Stimulated activated CD4-positive, alpha-beta T cell treated with anti-CD3 and anti-CD28 coated beads, Interleukin-4, amount 100 ng/mL, for 24 hours (primary cell): ENCODE measurements around the gene DNAH10.

ENCODE experiments used
- DNase-seq: peaks from one replicate; pipeline ENCODE4 v3.0.0-alpha.2; 2020

Gene DNAH10

GRCh38 chr12:123801573-123802178, 39.6 kb downstream of the DNAH10 start:
- no peak for DNase-seq

- DNase-seq: no peak
Observed at GRCh38 chr12:123805173-123805572, 43.1 kb downstream of the DNAH10 start.

- DNase-seq: no peak
Observed at GRCh38 chr12:123807002-123807401, 44.9 kb downstream of the DNAH10 start.

- no peak for DNase-seq
Observed at GRCh38 chr12:123807670-123808069, 45.6 kb downstream of the DNAH10 start.

- no peak for DNase-seq
Observed at GRCh38 chr12:123808167-123808566, 46.1 kb downstream of the DNAH10 start.

GRCh38 chr12:123813349-123813748, 51.2 kb downstream of the DNAH10 start:
- no peak for DNase-seq

GRCh38 chr12:123815968-123816367, 53.9 kb downstream of the DNAH10 start:
- DNase-seq: no peak

- DNase-seq: no peak
Observed at GRCh38 chr12:123816896-123817537, 54.9 kb downstream of the DNAH10 start.

GRCh38 chr12:123822804-123823203, 60.7 kb downstream of the DNAH10 start:
- no peak for DNase-seq

- no peak for DNase-seq
Observed at GRCh38 chr12:123828120-123828519, 66.0 kb downstream of the DNAH10 start.

GRCh38 chr12:123828854-123829547, 66.9 kb downstream of the DNAH10 start:
- DNase-seq: no peak

- no peak for DNase-seq
Observed at GRCh38 chr12:123829561-123829960, 67.5 kb downstream of the DNAH10 start.

GRCh38 chr12:123830675-123831074, 68.6 kb downstream of the DNAH10 start:
- no peak for DNase-seq

- no peak for DNase-seq
Observed at GRCh38 chr12:123832052-123832451, 70.0 kb downstream of the DNAH10 start.

- DNase-seq: no peak
Observed at GRCh38 chr12:123833830-123834229, 71.7 kb downstream of the DNAH10 start.

- no peak for DNase-seq
Observed at GRCh38 chr12:123834845-123835244, 72.7 kb downstream of the DNAH10 start.

- DNase-seq: no peak
Observed at GRCh38 chr12:123836292-123836691, 74.2 kb downstream of the DNAH10 start.

- no peak for DNase-seq
Observed at GRCh38 chr12:123839826-123840225, 77.7 kb downstream of the DNAH10 start.

GRCh38 chr12:123840765-123841425, 78.8 kb downstream of the DNAH10 start:
- DNase-seq: no peak

GRCh38 chr12:123843912-123844748, 82.0 kb downstream of the DNAH10 start:
- DNase-seq: no peak

GRCh38 chr12:123845881-123846280, 83.8 kb downstream of the DNAH10 start:
- no peak for DNase-seq

- DNase-seq: no peak
Observed at GRCh38 chr12:123846340-123846739, 84.2 kb downstream of the DNAH10 start.

GRCh38 chr12:123847019-123847418, 84.9 kb downstream of the DNAH10 start:
- no peak for DNase-seq
